ENCODE data around the gene ZDHHC18. TPM values are rescaled to one million over a fixed set of nuclear protein-coding genes. Genes with fewer than 3 reads are reported as not detected.

The ZDHHC18 gene
- total RNA-seq, 4 donors from 2014 or later, result 21.4 to 40.3 (median 31.7) TPM

GRCh38 chr1:26839339-26839722, 12.8 kb downstream of the ZDHHC18 start:
- TF ChIP-seq CTCF (IDR thresholded peaks at IDR 0.05; ENCODE audit: low read depth), result no peak

- TF ChIP-seq CTCF (IDR thresholded peaks at IDR 0.05; ENCODE audit: low read depth), result no peak
Measured at GRCh38 chr1:26839779-26840178, 13.3 kb downstream of the ZDHHC18 start.

- TF ChIP-seq CTCF (IDR thresholded peaks at IDR 0.05; ENCODE audit: low read depth), result no peak
Measured at GRCh38 chr1:26844424-26845196, 18.1 kb downstream of the ZDHHC18 start.

- TF ChIP-seq CTCF (IDR thresholded peaks at IDR 0.05; ENCODE audit: low read depth), result no peak
Measured at GRCh38 chr1:26848499-26848898, 22.0 kb downstream of the ZDHHC18 start.

GRCh38 chr1:26848941-26849774, 22.7 kb downstream of the ZDHHC18 start:
- TF ChIP-seq CTCF (IDR thresholded peaks at IDR 0.05; ENCODE audit: low read depth), result no peak

- TF ChIP-seq CTCF (IDR thresholded peaks at IDR 0.05; ENCODE audit: low read depth), result no peak
Measured at GRCh38 chr1:26851106-26851684, 24.7 kb downstream of the ZDHHC18 start.

GRCh38 chr1:26852701-26853100, 26.2 kb downstream of the ZDHHC18 start:
- TF ChIP-seq CTCF (IDR thresholded peaks at IDR 0.05; ENCODE audit: low read depth), result no peak

Measured in subcutaneous adipose tissue (tissue), 4 donors.